NCI-H524 treated with DMSO at 0.1 percent for 48 hours (cell line): ENCODE results near the gene CAP2.
"Not testable (repeated sequence)": the region's sequence is repeated elsewhere in the genome, so short reads cannot be mapped to it uniquely, and the experiment has no call there.

Experiments used
- DNase-seq: peaks from one replicate; lab custom pipeline; 2025; lab: John Stamatoyannopoulos, UW

The CAP2 gene

DNA sequence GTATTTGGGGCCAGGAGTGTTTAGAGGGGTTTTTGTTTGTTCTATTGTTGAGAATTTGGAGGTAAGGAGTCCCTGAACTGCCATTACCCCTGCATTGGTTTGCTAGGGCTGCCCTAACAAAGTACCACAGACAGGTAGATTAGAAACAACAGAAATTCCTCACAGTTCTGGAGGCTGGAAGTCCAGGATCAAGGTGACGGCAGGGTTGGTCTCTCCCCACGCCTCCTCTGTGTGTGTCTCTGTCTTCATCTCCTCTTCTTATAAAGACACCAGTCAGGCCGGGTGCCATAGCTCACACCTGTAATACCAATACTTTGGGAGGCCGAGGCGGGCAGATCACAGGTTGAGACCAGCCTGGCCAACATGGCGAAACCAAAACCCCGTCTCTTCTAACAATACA, 109.7 kb downstream of the CAP2 start:
- DNase-seq: no peak

DNA sequence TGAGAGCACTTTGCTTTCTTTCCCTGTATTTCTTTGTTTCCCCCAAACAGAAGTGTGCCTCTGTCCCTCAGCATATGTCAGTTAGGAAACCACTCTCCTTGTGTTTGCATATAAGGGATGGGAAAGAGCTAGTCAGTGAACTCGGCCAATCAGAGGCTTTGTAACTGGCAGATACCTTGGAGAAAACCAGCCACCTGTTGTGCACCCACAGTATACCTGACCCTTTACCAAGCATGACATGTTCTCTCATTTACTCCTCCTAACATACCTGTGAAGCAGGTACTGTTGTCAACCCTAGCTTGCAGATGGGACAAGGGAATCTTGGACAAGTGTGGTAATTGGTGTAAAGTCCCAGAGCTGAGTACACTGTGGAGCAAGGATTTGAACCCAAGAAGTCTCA, 110.6 kb downstream of the CAP2 start:
- DNase-seq: no peak

- DNase-seq: no peak
Measured at GRCh38 chr6:17505062-17505476, 111.7 kb downstream of the CAP2 start.

- no peak for DNase-seq
Measured at GRCh38 chr6:17505767-17506280, 112.4 kb downstream of the CAP2 start.

DNA sequence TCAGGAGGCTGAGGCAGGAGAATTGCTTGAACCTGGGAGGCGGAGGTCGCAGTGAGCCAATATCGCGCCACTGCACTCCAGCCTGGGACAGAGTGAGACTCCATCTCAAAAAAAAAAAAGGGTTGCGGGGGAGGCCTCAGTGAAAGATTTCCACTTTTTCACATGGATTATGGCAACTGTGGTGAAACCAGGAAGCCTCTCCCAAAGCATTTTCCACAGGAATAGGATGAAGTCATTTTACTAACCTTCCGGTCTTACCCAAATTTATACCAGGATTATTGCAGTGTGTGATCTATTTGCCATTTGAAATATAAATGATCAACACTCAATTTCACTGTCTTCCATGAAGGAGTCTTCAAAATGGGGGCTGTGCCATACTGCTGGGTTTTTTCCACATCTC, 113.1 kb downstream of the CAP2 start:
- no peak for DNase-seq

DNA sequence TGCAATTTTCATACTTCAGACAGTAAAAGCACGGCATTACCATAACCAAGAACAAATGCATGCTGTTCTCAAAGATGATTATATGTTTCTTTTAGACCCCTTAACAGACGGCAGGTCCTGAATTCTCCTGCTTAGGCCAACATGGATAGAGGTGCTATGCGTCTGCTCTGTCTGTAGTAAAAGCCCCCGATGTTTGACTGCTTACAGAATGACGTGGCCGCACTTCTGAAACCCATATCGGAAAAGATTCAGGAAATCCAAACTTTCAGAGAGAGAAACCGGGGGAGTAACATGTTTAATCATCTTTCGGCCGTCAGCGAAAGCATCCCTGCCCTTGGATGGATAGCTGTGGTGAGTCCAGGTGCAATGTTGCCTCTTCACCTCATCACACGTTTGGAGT, 113.6 kb downstream of the CAP2 start:
- DNase-seq: no peak

DNA sequence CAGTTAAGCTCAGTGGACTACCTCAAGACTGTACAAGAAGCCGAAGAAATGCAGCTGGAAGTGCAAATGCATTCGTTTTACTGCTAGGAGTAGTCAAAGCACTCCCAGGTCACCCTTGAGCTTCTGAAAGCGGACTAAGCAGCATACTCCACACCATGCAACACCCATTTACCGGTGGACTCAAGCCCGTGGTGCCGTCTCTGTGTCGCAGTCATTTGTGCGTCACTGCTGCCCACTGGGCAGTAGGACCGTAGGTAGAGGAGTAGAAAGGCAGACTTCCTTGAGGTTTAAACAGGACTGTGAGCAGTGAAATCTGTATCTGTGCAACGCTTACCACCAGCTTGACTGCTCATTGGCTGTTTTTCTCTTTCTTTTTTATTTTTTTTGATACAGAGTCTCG, 117.7 kb downstream of the CAP2 start:
- DNase-seq: no peak

DNA sequence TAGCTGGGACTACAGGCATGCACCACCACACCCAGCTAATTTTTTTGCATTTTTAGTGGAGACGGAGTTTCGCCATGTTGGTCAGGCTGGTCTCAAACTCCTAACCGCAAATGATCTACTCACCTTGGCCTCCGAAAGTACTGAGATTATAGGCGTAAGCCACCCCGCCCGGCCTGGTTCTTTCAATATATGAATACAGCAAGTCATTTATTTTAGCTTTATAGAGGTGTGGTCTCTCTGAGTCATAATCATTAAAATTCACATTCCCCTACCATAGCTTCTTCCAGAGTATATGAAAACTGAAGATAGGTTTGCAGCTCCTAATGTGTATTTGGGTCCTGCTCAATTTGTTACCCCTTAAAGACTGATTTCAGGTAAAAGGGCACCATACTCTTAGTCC, 118.2 kb downstream of the CAP2 start:
- DNase-seq: no peak

GRCh38 chr6:17519120-17519519, 125.7 kb downstream of the CAP2 start:
- DNase-seq: no peak

- no peak for DNase-seq
Measured at GRCh38 chr6:17525637-17526036, 132.2 kb downstream of the CAP2 start.

DNA sequence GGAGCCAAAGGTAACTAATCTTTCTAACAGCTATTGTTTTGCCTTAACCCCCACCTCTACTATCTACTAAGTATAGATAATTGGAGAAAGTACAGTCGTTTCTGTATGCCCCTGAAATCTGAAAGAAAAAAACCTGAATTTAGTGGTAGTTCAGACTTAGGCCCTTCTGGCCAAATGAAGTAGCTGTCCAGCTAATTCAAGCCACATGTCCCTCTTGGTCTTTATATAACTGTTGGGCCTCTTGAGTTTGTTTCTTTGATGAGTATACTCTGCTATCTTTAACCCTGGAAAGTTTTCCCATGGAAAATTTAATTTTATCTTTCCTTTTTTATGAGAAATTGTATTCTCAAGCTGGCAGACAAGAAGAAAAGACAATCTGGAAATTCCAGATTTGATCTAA, 133.7 kb downstream of the CAP2 start:
- no peak for DNase-seq

DNA sequence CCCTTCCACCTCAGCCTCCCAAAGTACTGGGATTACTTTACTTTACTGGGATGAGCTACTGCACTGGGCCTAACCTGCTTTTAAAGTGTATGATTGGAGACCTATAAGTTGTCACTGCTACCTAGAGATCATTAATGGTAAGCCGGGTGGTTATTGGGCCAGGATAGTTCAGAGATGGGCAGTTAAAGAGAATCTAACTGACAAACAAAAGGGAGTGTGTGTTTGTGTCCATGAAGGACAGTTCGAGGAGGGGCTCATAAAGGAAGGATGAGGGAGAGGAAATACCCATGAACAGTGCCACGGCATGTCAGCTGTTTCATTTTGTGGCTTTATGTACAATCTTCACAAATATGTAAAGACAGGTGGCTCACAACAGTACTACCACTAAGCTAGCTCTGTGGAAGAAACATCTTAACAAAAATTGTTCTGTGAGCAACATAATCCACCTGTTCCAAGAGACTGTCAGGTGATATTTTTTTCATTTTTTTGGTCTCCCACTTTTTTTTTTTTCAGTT, 137.0 kb downstream of the CAP2 start:
- DNase-seq: no peak

DNA sequence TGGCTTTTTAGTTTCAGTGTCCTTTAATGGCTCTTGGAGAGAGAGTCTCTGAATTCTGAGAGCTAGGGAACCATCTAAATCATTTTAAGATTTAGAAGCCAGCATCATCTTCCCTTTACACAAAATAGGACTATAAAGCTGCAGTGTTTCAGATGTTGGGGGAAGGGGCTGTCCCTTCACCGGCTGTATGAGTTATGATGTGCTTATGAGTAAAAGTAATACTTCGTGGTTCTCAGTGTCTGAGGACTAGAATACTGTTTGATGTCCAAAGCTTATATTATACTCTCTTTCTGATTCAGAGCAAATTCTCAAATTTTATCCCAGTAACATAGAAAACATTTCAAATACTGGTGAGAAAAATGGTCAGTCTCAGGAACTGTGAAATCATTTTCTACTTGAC, 143.2 kb downstream of the CAP2 start:
- DNase-seq: no peak

GRCh38 chr6:17542243-17542642, 148.8 kb downstream of the CAP2 start:
- no peak for DNase-seq

- not testable (repeated sequence) for DNase-seq
Measured at GRCh38 chr6:17545681-17546080, 152.3 kb downstream of the CAP2 start.

DNA sequence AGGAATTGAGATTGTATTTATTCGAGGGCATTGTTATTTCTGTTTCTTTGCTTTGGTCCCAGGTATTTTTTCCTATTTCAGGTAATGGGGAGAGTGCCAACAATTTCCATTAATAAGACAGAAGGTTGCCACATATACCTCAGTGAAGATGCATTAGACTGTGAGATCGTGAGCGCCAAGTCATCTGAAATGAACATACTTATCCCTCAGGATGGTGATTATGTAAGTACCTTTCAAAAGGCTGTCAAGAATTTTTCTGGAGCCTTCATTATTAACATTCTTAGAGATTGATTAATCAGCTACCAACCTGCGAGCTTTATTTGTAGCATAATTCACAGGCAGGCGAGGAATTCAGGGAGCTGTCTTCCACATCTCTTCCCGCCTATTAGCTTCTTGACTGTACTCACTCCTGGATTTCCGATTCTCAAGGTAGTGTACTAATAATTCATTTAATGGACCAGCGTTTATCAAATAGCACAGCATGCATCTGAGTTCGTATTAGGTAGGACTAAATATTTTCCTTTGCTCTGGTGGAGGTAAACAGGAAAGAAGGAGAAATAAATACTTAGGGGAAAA, 158.1 kb downstream of the CAP2 start:
- DNase-seq: no peak

GRCh38 chr6:17552861-17553260, 159.5 kb downstream of the CAP2 start:
- no peak for DNase-seq

DNA sequence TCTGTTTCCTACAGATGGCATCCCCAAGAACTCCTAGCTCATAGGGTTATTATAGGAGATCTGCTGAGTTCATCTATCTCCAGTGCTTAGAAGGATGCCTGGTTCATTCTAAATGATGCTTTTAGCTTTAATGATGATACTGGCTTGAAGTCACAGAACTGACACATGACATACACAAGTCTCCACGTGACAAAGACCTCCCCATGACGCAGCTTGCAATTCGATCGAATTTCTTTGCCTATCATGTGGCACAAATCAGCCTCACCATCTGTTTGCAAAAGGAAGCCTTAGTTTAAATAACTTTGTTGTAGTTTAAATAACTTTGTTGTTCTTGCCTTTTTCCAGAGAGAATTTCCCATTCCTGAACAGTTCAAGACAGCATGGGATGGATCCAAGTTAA, 162.6 kb downstream of the CAP2 start:
- no peak for DNase-seq

DNA sequence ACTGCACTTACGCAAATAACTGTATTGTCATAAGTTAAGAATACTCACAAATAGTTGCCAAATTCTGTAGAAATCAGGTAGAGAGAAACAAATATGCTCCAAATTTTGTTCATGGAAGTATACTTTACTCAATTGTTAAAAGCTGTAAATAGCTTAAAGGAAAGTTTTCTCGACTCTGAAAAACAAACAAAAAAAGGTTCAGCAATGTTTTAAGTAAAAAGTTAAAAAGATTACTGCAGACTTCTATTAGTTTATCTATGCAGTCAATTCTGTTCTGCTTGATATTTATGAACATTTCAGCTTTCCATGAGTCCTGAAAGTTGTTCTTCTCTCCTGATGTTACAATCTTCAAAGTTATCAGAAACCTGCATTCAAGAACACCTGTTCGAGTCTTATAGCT, 169.2 kb downstream of the CAP2 start:
- DNase-seq: no peak

DNA sequence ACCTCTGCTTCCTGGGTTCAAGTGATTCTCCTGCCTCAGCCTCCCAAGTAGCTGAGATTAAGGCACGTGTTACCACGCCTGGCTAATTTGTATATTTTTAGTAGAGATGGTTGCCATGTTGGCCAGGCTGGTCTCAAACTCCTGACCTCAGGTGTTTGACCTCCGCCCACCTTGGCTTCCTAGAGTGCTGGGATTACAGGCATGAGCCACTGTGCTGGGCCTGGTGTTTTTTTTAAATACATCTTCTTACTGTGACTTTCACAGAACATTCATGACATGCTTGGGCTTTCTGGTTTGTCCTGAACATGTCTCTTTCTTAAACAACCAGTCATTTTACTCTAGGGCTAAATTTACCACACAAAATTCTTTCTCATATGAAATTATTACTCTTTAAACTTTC, 172.0 kb downstream of the CAP2 start:
- DNase-seq: no peak

GRCh38 chr6:17574866-17575560, 181.6 kb downstream of the CAP2 start:
- DNase-seq: no peak

DNA sequence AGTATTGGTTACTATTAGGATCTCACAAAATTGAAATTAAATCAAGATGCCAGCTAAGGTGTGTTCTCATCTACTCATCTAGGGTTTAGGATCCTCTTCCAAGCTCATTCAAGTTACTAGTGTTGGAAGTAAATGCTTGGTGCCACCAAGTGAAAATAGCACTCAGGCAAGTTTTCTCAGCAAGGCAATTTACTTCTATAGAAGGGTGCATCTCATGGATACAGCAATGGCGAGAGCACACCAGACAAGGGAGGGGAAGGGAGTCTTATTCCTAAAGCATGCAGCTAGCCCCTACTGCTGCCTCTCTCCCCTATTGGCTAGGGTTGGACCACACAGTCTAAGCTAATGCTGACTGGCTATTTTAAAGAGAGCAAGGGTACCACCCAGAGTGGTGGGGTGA, 183.7 kb downstream of the CAP2 start:
- no peak for DNase-seq

GRCh38 chr6:17580518-17581048, 187.2 kb downstream of the CAP2 start:
- no peak for DNase-seq
